Fibroblast of lung (primary cell): Measurements from ENCODE around the gene LRG1.

Experiments
- EZH2 ChIP-seq: IDR thresholded peaks from 2 replicates; pipeline ENCODE4 v1.5.1; 2012; ENCODE audit warnings: low read length, control low read depth, mild to moderate bottlenecking; ENCODE audit errors: missing control alignments
- TF ChIP-seq, protein P1 (sequence below), 2 donors: IDR thresholded peaks in 1 of 2; conservative IDR thresholded peaks in 1 of 2; 1 replicate in 1 of 2; 2 replicates in 1 of 2; pipeline ENCODE4 v1.5.1; 2011 to 2012; ENCODE audit warnings: low read length in 2 of 2, control low read depth in 1 of 2, inconsistent platforms in 1 of 2, low read depth in 1 of 2, mild to moderate bottlenecking in 1 of 2

DNA sequence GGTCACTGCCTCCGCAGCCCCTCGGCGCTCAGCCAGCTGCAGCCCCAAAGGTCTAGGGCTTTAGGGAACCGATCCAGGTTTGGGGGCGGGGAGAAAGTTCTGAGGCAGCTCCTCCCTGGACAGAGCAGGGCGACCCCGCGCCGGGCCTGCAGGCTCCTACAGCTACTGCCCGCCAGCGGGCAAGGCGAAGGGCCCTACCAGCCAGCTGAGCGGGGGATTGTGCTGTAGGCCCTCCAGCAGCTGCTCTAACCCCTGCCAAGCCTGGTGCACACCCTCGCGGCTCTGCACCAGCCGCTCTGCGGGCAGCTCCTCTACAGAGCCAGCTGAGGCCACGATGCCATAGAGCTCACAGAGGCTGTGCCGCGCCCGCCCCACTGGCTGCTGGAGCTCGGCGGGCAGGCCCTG is 35.5 kb downstream of the LRG1 start:
- TF ChIP-seq, protein P1, sequence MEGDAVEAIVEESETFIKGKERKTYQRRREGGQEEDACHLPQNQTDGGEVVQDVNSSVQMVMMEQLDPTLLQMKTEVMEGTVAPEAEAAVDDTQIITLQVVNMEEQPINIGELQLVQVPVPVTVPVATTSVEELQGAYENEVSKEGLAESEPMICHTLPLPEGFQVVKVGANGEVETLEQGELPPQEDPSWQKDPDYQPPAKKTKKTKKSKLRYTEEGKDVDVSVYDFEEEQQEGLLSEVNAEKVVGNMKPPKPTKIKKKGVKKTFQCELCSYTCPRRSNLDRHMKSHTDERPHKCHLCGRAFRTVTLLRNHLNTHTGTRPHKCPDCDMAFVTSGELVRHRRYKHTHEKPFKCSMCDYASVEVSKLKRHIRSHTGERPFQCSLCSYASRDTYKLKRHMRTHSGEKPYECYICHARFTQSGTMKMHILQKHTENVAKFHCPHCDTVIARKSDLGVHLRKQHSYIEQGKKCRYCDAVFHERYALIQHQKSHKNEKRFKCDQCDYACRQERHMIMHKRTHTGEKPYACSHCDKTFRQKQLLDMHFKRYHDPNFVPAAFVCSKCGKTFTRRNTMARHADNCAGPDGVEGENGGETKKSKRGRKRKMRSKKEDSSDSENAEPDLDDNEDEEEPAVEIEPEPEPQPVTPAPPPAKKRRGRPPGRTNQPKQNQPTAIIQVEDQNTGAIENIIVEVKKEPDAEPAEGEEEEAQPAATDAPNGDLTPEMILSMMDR (conservative IDR thresholded peaks at IDR 0.05 in 1 of 2, IDR thresholded peaks at IDR 0.05 in 1 of 2; ENCODE audit: low read depth in 1 of 2, low read length in 2 of 2): no peak
- no peak for TF ChIP-seq EZH2
